Measurements from ENCODE around the gene ZNF629.

DNA sequence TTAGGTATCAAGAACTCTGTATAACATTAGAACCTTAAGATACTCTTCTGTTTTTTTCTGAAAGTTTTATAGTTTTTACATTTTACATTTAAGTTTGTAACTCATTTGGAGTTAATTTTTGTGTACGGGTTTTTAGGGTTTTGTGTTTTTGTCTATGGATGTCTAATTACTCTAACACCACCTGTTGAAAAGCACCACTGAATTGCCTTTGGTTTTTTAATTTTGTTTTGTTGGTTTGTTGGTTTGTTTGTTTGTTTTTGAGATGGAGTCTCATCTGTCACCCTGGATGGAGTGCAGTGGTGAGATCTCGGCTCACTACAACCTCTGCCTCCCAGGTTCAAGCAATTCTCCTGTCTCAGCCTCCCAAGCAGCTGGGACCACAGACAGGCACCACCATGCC lies 29.8 kb upstream of the ZNF629 start:
- TF ChIP-seq, protein P1, sequence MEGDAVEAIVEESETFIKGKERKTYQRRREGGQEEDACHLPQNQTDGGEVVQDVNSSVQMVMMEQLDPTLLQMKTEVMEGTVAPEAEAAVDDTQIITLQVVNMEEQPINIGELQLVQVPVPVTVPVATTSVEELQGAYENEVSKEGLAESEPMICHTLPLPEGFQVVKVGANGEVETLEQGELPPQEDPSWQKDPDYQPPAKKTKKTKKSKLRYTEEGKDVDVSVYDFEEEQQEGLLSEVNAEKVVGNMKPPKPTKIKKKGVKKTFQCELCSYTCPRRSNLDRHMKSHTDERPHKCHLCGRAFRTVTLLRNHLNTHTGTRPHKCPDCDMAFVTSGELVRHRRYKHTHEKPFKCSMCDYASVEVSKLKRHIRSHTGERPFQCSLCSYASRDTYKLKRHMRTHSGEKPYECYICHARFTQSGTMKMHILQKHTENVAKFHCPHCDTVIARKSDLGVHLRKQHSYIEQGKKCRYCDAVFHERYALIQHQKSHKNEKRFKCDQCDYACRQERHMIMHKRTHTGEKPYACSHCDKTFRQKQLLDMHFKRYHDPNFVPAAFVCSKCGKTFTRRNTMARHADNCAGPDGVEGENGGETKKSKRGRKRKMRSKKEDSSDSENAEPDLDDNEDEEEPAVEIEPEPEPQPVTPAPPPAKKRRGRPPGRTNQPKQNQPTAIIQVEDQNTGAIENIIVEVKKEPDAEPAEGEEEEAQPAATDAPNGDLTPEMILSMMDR (IDR thresholded peaks at IDR 0.05 in 4 of 5, conservative IDR thresholded peaks at IDR 0.05 in 1 of 5): no peak
- TF ChIP-seq POLR2A (IDR thresholded peaks at IDR 0.05): no peak

All from gastrocnemius medialis (tissue), 4 donors.